Keratinocyte (primary cell): Measurements from ENCODE around the gene PLCB3. TPM values are rescaled to one million over a fixed set of nuclear protein-coding genes. Genes with fewer than 3 reads are reported as not detected.
A peak's percentile ranks its signal among the peaks of the same experiment; 100 is the strongest.

Source experiments
- DNase-seq: peaks from one replicate; pipeline ENCODE4 v3.0.0-alpha.2; 2011; ENCODE audit warnings: low read depth, missing footprints, low spot score
- FAIRE-seq: peaks from 2 replicates; lab custom pipeline; 2011; peaks lifted over from hg19 to GRCh38; lab: Jason Lieb, UNC
- H2AFZ ChIP-seq: 2 replicates; pipeline ENCODE4 v1.6.0; 2012; ENCODE audit warnings: low read length, control low read depth, inconsistent platforms; ENCODE audit not compliant: control insufficient read depth
- H3K27ac ChIP-seq: 2 replicates; pipeline ENCODE4 v1.5.1; 2011; ENCODE audit warnings: low read length; ENCODE audit not compliant: control insufficient read depth, insufficient read depth
- H3K27me3 ChIP-seq: 3 replicates; pipeline ENCODE4 v1.6.0; 2011; ENCODE audit warnings: low read length; ENCODE audit not compliant: control insufficient read depth, insufficient read depth; ENCODE audit errors: extremely low read depth
- H3K36me3 ChIP-seq, 2 experiments: 2 replicates in 1 of 2; 3 replicates in 1 of 2; pipeline ENCODE4 v1.5.1; 2011; ENCODE audit warnings: low read length in 2 of 2, mild to moderate bottlenecking in 1 of 2; ENCODE audit not compliant: control insufficient read depth in 2 of 2, insufficient read depth in 2 of 2; ENCODE audit errors: extremely low read depth in 1 of 2
- H3K4me1 ChIP-seq: 3 replicates; pipeline ENCODE4 v1.5.1; 2011; ENCODE audit warnings: low read length; ENCODE audit not compliant: control insufficient read depth, insufficient read depth; ENCODE audit errors: extremely low read depth
- H3K4me2 ChIP-seq: 3 replicates; pipeline ENCODE4 v1.6.0; 2011; ENCODE audit warnings: low read depth, low read length; ENCODE audit not compliant: control insufficient read depth, insufficient read depth; ENCODE audit errors: extremely low read depth
- H3K4me3 ChIP-seq, 3 experiments: fragments of 200-600 bp in 1 of 3; sonication (generic) in 1 of 3; 2 replicates in 2 of 3; 3 replicates in 1 of 3; pipeline ENCODE4 v1.5.1; 2011 to 2016; ENCODE audit warnings: low read length in 3 of 3, mild to moderate bottlenecking in 3 of 3, control low read depth in 2 of 3, inconsistent platforms in 1 of 3, low read depth in 1 of 3, mixed read lengths in 1 of 3, mixed run types in 1 of 3, moderate library complexity in 1 of 3; ENCODE audit not compliant: control insufficient read depth in 2 of 3, insufficient read depth in 2 of 3; ENCODE audit errors: extremely low read depth in 1 of 3
- H3K79me2 ChIP-seq: 2 replicates; pipeline ENCODE4 v1.6.0; 2012; ENCODE audit warnings: low read length; ENCODE audit not compliant: control insufficient read depth, insufficient read depth
- H3K9ac ChIP-seq: 3 replicates; pipeline ENCODE4 v1.6.0; 2011; ENCODE audit warnings: low read length; ENCODE audit not compliant: control insufficient read depth, insufficient read depth; ENCODE audit errors: extremely low read depth
- H3K9me1 ChIP-seq: 3 replicates; pipeline ENCODE4 v1.6.0; 2011; ENCODE audit warnings: low read length; ENCODE audit not compliant: control insufficient read depth, insufficient read depth; ENCODE audit errors: extremely low read depth
- H3K9me3 ChIP-seq: 2 replicates; pipeline ENCODE4 v1.5.1; 2012; ENCODE audit warnings: low read depth, low read length; ENCODE audit not compliant: control insufficient read depth
- H4K20me1 ChIP-seq: 3 replicates; pipeline ENCODE4 v1.6.0; 2011; ENCODE audit warnings: low read length; ENCODE audit not compliant: control insufficient read depth, insufficient read depth; ENCODE audit errors: extremely low read depth
- EZH2 ChIP-seq: IDR thresholded peaks from one replicate; pipeline ENCODE4 v1.6.1; 2012; ENCODE audit warnings: inconsistent platforms, mild to moderate bottlenecking, low read length, moderate library complexity
- dilution Hi-C: fragments of 300-500 bp; cut with MboI; formaldehyde crosslinking; loops from one replicate; pipeline ENCODE4 v1.7.0; 2020; ENCODE audit warnings: low sequenced_read_pairs; ENCODE audit not compliant: extremely low pct_ligation_motif_present
- polyA plus RNA-seq, 5 experiments: library from polyadenylated mRNA; depleted of rRNA in 3 of 5; stranded (reverse) in 3 of 5; stranded (forward) in 1 of 5; unstranded in 1 of 5; fragments of >200 nt; gene quantifications; 1 replicate in 1 of 5; 2 replicates in 3 of 5; 3 replicates in 1 of 5; pipeline versions ENCODE4 v1.2.1 to v1.2.3, GENCODE V29; 2011 to 2012; ENCODE audit warnings: missing spikeins in 2 of 5, low read depth in 1 of 5, low replicate concordance in 1 of 5
- TF ChIP-seq, protein P1 (sequence below), 3 experiments: IDR thresholded peaks in 1 of 3; conservative IDR thresholded peaks in 1 of 3; optimal IDR thresholded peaks in 1 of 3; 2 replicates in 2 of 3; 3 replicates in 1 of 3; pipeline versions ENCODE3 to v1.5.1; 2011; ENCODE audit warnings: low read length in 3 of 3, mild to moderate bottlenecking in 3 of 3, moderate library complexity in 2 of 3, control low read depth in 1 of 3, inconsistent platforms in 1 of 3; ENCODE audit not compliant: insufficient read depth in 2 of 3; ENCODE audit errors: extremely low read depth in 1 of 3

PLCB3 gene
- polyA plus RNA-seq, 1 donor (not counting 4 experiments of a cell fraction or from before 2014, with no cell fraction given) = 32.5 TPM

- no peaks in the 10 kb centered on the region for H4K20me1 ChIP-seq
- H2AFZ ChIP-seq = no peak overlapping the region
- peaks cover 12% of the 10 kb centered on the region for H3K79me2 ChIP-seq
- peak overlapping the region; percentile 89 for H3K9ac ChIP-seq
- H3K4me2 ChIP-seq = peak overlapping the region; percentile 76
- H3K36me3 ChIP-seq = peaks cover 14 to 34% of the 10 kb centered on the region in 2 experiments
- peak overlapping the region in 1 of 3 experiments; percentile 74 for H3K4me3 ChIP-seq
- no peak for FAIRE-seq
- no peaks in the 10 kb centered on the region for H3K9me1 ChIP-seq
- H3K9me3 ChIP-seq = no peaks in the 10 kb centered on the region
- no peak for DNase-seq
- TF ChIP-seq, protein P1, sequence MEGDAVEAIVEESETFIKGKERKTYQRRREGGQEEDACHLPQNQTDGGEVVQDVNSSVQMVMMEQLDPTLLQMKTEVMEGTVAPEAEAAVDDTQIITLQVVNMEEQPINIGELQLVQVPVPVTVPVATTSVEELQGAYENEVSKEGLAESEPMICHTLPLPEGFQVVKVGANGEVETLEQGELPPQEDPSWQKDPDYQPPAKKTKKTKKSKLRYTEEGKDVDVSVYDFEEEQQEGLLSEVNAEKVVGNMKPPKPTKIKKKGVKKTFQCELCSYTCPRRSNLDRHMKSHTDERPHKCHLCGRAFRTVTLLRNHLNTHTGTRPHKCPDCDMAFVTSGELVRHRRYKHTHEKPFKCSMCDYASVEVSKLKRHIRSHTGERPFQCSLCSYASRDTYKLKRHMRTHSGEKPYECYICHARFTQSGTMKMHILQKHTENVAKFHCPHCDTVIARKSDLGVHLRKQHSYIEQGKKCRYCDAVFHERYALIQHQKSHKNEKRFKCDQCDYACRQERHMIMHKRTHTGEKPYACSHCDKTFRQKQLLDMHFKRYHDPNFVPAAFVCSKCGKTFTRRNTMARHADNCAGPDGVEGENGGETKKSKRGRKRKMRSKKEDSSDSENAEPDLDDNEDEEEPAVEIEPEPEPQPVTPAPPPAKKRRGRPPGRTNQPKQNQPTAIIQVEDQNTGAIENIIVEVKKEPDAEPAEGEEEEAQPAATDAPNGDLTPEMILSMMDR (optimal IDR thresholded peaks at IDR 0.05 in 1 of 3, IDR thresholded peaks at IDR 0.05 in 1 of 3, conservative IDR thresholded peaks at IDR 0.05 in 1 of 3; ENCODE audit: extremely low read depth in 1 of 3, insufficient read depth in 2 of 3, low read length in 3 of 3) = no peak
- no peak for TF ChIP-seq EZH2
- H3K4me1 ChIP-seq = peaks cover 52% of the 10 kb centered on the region
- no peaks in the 10 kb centered on the region for H3K27me3 ChIP-seq
- dilution Hi-C loops = no loop called here
- peak overlapping the region; percentile 98 for H3K27ac ChIP-seq
Measured at GRCh38 chr11:64239662-64240434, 11.5 kb upstream of the PLCB3 start.

DNA sequence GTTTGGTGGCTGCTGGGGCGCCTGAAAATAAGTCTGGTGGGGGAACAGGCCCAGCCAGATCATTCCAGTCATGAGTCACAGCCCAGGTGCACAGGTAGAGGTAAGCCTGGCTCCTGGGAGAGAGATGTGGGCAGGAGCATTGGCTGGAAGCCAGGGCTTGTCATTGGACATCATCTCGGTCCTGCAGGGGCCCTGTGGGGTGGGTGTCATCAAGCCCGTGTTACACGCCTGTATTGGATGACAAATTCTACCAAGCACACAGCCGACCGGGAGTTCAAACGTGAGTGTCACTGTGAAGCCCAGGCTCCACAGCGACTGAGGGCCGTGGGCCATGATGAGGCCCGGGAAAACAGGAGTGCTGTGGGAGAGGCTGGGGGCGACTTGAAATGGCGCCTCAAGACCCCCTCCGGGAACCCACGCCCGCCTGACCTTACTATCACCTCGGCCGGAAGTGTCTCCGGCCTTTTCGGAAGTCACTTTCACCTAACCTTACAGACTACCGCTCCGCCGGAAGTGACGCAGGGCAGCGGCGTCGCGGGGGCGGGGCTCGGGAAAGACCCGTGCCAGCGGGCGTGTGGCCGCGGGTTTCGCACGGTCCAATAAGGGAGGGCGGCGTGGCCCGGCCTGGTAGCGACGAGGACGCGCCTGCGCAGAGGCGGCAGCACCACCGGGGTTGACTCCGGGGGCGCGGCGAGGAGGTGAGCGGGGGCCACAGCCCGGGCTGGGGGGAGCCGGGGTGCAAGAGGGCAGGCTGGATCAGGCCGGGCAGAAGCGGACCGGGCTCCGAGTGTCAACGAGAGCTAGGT lies 10.7 kb upstream of the PLCB3 start, which contains the start of gene FKBP2:
TSS of gene FKBP2 (plus strand) at position 661 of the 806 bp plus-strand sequence. CDS start 1,293 bp downstream, outside the sequence.
- H3K9me3 ChIP-seq = no peaks in the 10 kb centered on the region
- TF ChIP-seq EZH2 = no peak
- TF ChIP-seq, protein P1 (optimal IDR thresholded peaks at IDR 0.05 in 1 of 3, IDR thresholded peaks at IDR 0.05 in 1 of 3, conservative IDR thresholded peaks at IDR 0.05 in 1 of 3; ENCODE audit: extremely low read depth in 1 of 3, insufficient read depth in 2 of 3, low read length in 3 of 3) = no peak
- peaks cover 14 to 32% of the 10 kb centered on the region in 2 experiments for H3K36me3 ChIP-seq
- no peaks in the 10 kb centered on the region for H3K27me3 ChIP-seq
- peak within 1 kb of the TSS; percentile 65 for H2AFZ ChIP-seq
- H3K9ac ChIP-seq = peak within 1 kb of the TSS; percentile 89
- FAIRE-seq = peak; percentile 86
- dilution Hi-C loops = no loop called here
- peaks cover 49% of the 10 kb centered on the region for H3K4me1 ChIP-seq
- H4K20me1 ChIP-seq = no peaks in the 10 kb centered on the region
- peak; percentile 99 for DNase-seq
- H3K9me1 ChIP-seq = no peaks in the 10 kb centered on the region
- H3K79me2 ChIP-seq = peaks cover 20% of the 10 kb centered on the region
- peak within 1 kb of the TSS; percentile 74 to 87 (median 82) for H3K4me3 ChIP-seq
- peak within 1 kb of the TSS; percentile 76 for H3K4me2 ChIP-seq
- peak within 1 kb of the TSS; percentile 98 for H3K27ac ChIP-seq
